ENCODE results near the gene IGSF9B.

IGSF9B gene

GRCh38 chr11:133904818-133905515 lies 51.8 kb downstream of the IGSF9B start:
- no peak overlapping the region for H3K27ac ChIP-seq
- no peak for DNase-seq (ENCODE audit: low read depth, low spot score)

GRCh38 chr11:133903875-133904817 lies 52.6 kb downstream of the IGSF9B start:
- H3K27ac ChIP-seq = no peak overlapping the region
- no peak for DNase-seq (ENCODE audit: low read depth, low spot score)

- DNase-seq (ENCODE audit: low read depth, low spot score) = no peak
- H3K27ac ChIP-seq = no peak overlapping the region
Observed at GRCh38 chr11:133903056-133903455, 53.7 kb downstream of the IGSF9B start.

GRCh38 chr11:133902506-133902905 lies 54.3 kb downstream of the IGSF9B start:
- DNase-seq (ENCODE audit: low read depth, low spot score) = no peak
- H3K27ac ChIP-seq = no peak overlapping the region

GRCh38 chr11:133901999-133902398 lies 54.8 kb downstream of the IGSF9B start:
- no peak for DNase-seq (ENCODE audit: low read depth, low spot score)
- no peak overlapping the region for H3K27ac ChIP-seq

- DNase-seq (ENCODE audit: low read depth, low spot score) = no peak
Observed at GRCh38 chr11:133901316-133901715, 55.5 kb downstream of the IGSF9B start.

GRCh38 chr11:133900176-133901105 lies 56.3 kb downstream of the IGSF9B start:
- no peak for DNase-seq (ENCODE audit: low read depth, low spot score)
- no peak overlapping the region for H3K27ac ChIP-seq

More at GRCh38 chr11:133901316-133901715, 55.5 kb downstream of the IGSF9B start:
- no peak overlapping the region for H3K27ac ChIP-seq

GRCh38 chr11:133898770-133899115 lies 58.0 kb downstream of the IGSF9B start:
- no peak for DNase-seq (ENCODE audit: low read depth, low spot score)
- no peak overlapping the region for H3K27ac ChIP-seq

GRCh38 chr11:133898031-133898769 lies 58.6 kb downstream of the IGSF9B start:
- DNase-seq (ENCODE audit: low read depth, low spot score) = no peak
- H3K27ac ChIP-seq = no peak overlapping the region

GRCh38 chr11:133897331-133897650 lies 59.5 kb downstream of the IGSF9B start:
- H3K27ac ChIP-seq = no peak overlapping the region
- no peak for DNase-seq (ENCODE audit: low read depth, low spot score)

GRCh38 chr11:133896642-133897330 lies 60.0 kb downstream of the IGSF9B start:
- no peak for DNase-seq (ENCODE audit: low read depth, low spot score)
- no peak overlapping the region for H3K27ac ChIP-seq

GRCh38 chr11:133896028-133896427 lies 60.7 kb downstream of the IGSF9B start:
- no peak for DNase-seq (ENCODE audit: low read depth, low spot score)
- H3K27ac ChIP-seq = no peak overlapping the region

- no peak for DNase-seq (ENCODE audit: low read depth, low spot score)
- H3K27ac ChIP-seq = no peak overlapping the region
Observed at GRCh38 chr11:133895551-133895950, 61.2 kb downstream of the IGSF9B start.

GRCh38 chr11:133895061-133895479 lies 61.7 kb downstream of the IGSF9B start:
- no peak for DNase-seq (ENCODE audit: low read depth, low spot score)
- no peak overlapping the region for H3K27ac ChIP-seq

GRCh38 chr11:133893381-133893780 lies 63.4 kb downstream of the IGSF9B start:
- H3K27ac ChIP-seq = no peak overlapping the region
- DNase-seq (ENCODE audit: low read depth, low spot score) = no peak

- no peak for DNase-seq (ENCODE audit: low read depth, low spot score)
- no peak overlapping the region for H3K27ac ChIP-seq
Observed at GRCh38 chr11:133892584-133893380, 64.0 kb downstream of the IGSF9B start.

GRCh38 chr11:133892126-133892525 lies 64.6 kb downstream of the IGSF9B start:
- DNase-seq (ENCODE audit: low read depth, low spot score) = no peak
- H3K27ac ChIP-seq = no peak overlapping the region

GRCh38 chr11:133889893-133890292 lies 66.9 kb downstream of the IGSF9B start:
- DNase-seq (ENCODE audit: low read depth, low spot score) = no peak
- no peak overlapping the region for H3K27ac ChIP-seq
